B cell (primary cell): ENCODE measurements around the gene MAGEB1. TPM values are rescaled to one million over a fixed set of nuclear protein-coding genes. Genes with fewer than 3 reads are reported as not detected.

Experiments used
- ATAC-seq: fragments of 200-7000 bp; cut with Tn5 transposase; one replicate; pipeline ENCODE4 v1.10.0; 2021; ENCODE audit warnings: low read depth, mild to moderate bottlenecking, moderate number of reproducible peaks, moderate library complexity
- CTCF ChIA-PET: fragments of 350-600 bp; sonication (Branson Sonifier 250); formaldehyde crosslinking; loops from one replicate; lab custom pipeline; 2021; ENCODE audit warnings: antibody characterized with exemption, inconsistent platforms; lab: Charles Lee
- POLR2A ChIA-PET: fragments of 350-600 bp; sonication (Branson Sonifier 250); formaldehyde crosslinking; loops from one replicate; lab custom pipeline; 2021; ENCODE audit warnings: antibody characterized with exemption; lab: Charles Lee
- DNase-seq: peaks from one replicate; pipeline ENCODE4 v3.0.0; 2013
- H2AFZ ChIP-seq: 2 replicates; pipeline ENCODE4 v1.6.1; 2012; ENCODE audit warnings: mild to moderate bottlenecking, low read depth, low read length; ENCODE audit not compliant: insufficient read depth, poor library complexity, severe bottlenecking
- H3K27ac ChIP-seq, 2 donors: 1 replicate in 1 of 2; 2 replicates in 1 of 2; pipeline ENCODE4 v1.5.1; 2012 to 2013; ENCODE audit warnings: low read length in 2 of 2, mild to moderate bottlenecking in 2 of 2, moderate library complexity in 1 of 2
- H3K27me3 ChIP-seq, 4 experiments: fragments of 200-600 bp in 1 of 4; sonication (generic) in 1 of 4; replicated peaks in 1 of 4; 1 replicate in 2 of 4; 2 replicates in 2 of 4; pipeline versions ENCODE4 v1.6.1 to v1.7.0; 2013 to 2016; ENCODE audit warnings: low read length in 3 of 4, mild to moderate bottlenecking in 2 of 4, mixed read lengths in 1 of 4, moderate library complexity in 1 of 4; ENCODE audit not compliant: insufficient read depth in 4 of 4, control insufficient read depth in 3 of 4; ENCODE audit errors: control extremely low read depth in 1 of 4
- H3K36me3 ChIP-seq, 2 experiments: replicated peaks in 1 of 2; 1 replicate in 1 of 2; 2 replicates in 1 of 2; pipeline versions ENCODE4 v1.6.1 to v1.7.1; 2013; ENCODE audit warnings: low read length in 1 of 2; ENCODE audit not compliant: insufficient read depth in 2 of 2, control insufficient read depth in 1 of 2; ENCODE audit errors: control extremely low read depth in 1 of 2, extremely low read depth in 1 of 2
- H3K4me1 ChIP-seq, 2 donors: fragments of 200-600 bp in 1 of 2; sonication (generic) in 1 of 2; 1 replicate in 1 of 2; 2 replicates in 1 of 2; pipeline versions ENCODE4 v1.5.1 to v1.6.1; 2013 to 2017; ENCODE audit warnings: low read length in 2 of 2; ENCODE audit not compliant: control insufficient read depth in 2 of 2, insufficient read depth in 2 of 2
- H3K4me2 ChIP-seq: replicated peaks from 2 replicates; pipeline ENCODE3; 2012; ENCODE audit warnings: mild to moderate bottlenecking, low read depth, low read length; ENCODE audit not compliant: poor library complexity, severe bottlenecking
- H3K4me3 ChIP-seq, 5 experiments: fragments of 200-600 bp in 1 of 5; sonication (generic) in 1 of 5; 1 replicate in 3 of 5; 2 replicates in 2 of 5; pipeline versions ENCODE4 v1.5.1 to v1.7.0; 2011 to 2016; ENCODE audit warnings: low read length in 4 of 5, mild to moderate bottlenecking in 4 of 5, low read depth in 2 of 5, control low read depth in 1 of 5, moderate library complexity in 1 of 5; ENCODE audit not compliant: insufficient read depth in 1 of 5; ENCODE audit errors: control extremely low read depth in 1 of 5, extremely low read depth in 1 of 5
- H3K79me2 ChIP-seq: fragments of 200-600 bp; sonication (generic); one replicate; pipeline ENCODE4 v1.6.0; 2016; ENCODE audit warnings: low read length; ENCODE audit not compliant: control insufficient read depth, insufficient read depth
- H3K9ac ChIP-seq: fragments of 200-600 bp; sonication (generic); 2 replicates; pipeline ENCODE4 v1.6.1; 2017; ENCODE audit warnings: mild to moderate bottlenecking, low read length, moderate library complexity
- H3K9me3 ChIP-seq, 3 donors: one replicate each; pipeline versions ENCODE4 v1.6.1 to v1.7.1; 2013; ENCODE audit warnings: low read length in 2 of 3; ENCODE audit not compliant: control insufficient read depth in 2 of 3, insufficient read depth in 1 of 3; ENCODE audit errors: control extremely low read depth in 1 of 3
- H4K20me1 ChIP-seq: 2 replicates; pipeline ENCODE4 v1.6.0; 2012; ENCODE audit warnings: mild to moderate bottlenecking, low read length; ENCODE audit not compliant: insufficient read depth, control insufficient read depth, poor library complexity, severe bottlenecking
- H3K27ac Mint-ChIP-seq: one replicate; pipeline ENCODE4 v1.8.0; 2021; ENCODE audit warnings: mixed read lengths
- H3K27me3 Mint-ChIP-seq: one replicate; pipeline ENCODE4 v1.8.0; 2021; ENCODE audit warnings: mixed read lengths
- H3K4me1 Mint-ChIP-seq: one replicate; pipeline ENCODE4 v1.8.0; 2021; ENCODE audit warnings: mixed read lengths
- H3K4me3 Mint-ChIP-seq: one replicate; pipeline ENCODE4 v1.8.0; 2021; ENCODE audit warnings: mixed read lengths
- H3K9me3 Mint-ChIP-seq: one replicate; pipeline ENCODE4 v1.8.0; 2022; ENCODE audit warnings: mixed read lengths; ENCODE audit not compliant: insufficient read depth
- CTCF ChIP-seq: fragments of 200-600 bp; IDR thresholded peaks from one replicate; pipeline ENCODE4 v1.8.0; 2022; ENCODE audit warnings: antibody characterized with exemption, mild to moderate bottlenecking
- EZH2 ChIP-seq: IDR thresholded peaks from 2 replicates; pipeline ENCODE4 v1.6.1; 2012; ENCODE audit warnings: borderline replicate concordance, low read depth, mild to moderate bottlenecking, moderate library complexity, low read length; ENCODE audit not compliant: insufficient read depth, poor library complexity, severe bottlenecking
- WGBS: methylation state at CpG from one replicate; pipeline ENCODE4 v1.1.5; 2013; ENCODE audit warnings: missing lambda C conversion rate; ENCODE audit not compliant: insufficient coverage; 5-methylcytosine and 5-hydroxymethylcytosine counted together
- intact Hi-C: fragments of 100-400 bp; cut with micrococcal nuclease; formaldehyde crosslinking; loops from one replicate; pipeline ENCODE4 v1.10.0; 2022
- polyA plus RNA-seq: library from polyadenylated mRNA; depleted of rRNA; stranded (reverse); fragments of >200 nt; gene quantifications from 2 replicates; pipeline ENCODE4 v1.2.3, GENCODE V29; 2012
- total RNA-seq, 2 donors: library from RNA; stranded (reverse); fragments of 120-200 nt in 1 of 2; gene quantifications; 1 replicate in 1 of 2; 2 replicates in 1 of 2; pipeline versions ENCODE4 v1.2.3 to v1.2.4, GENCODE V29; 2013 to 2022

MAGEB1 gene
- total and polyA plus RNA-seq, 2 donors (not counting 1 experiment from before 2014, with no cell fraction given): not detected

GRCh38 chrX:30224536-30224935 lies 22.4 kb upstream of the MAGEB1 start:
- Histone ChIP-seq H3K79me2 (no peaks in the 10 kb centered on the region), H4K20me1 (no peaks in the 10 kb centered on the region), H3K4me1 (no peaks in the 10 kb centered on the region), H3K9ac (no peak overlapping the region), H3K4me3 (no peak overlapping the region), H2AFZ (no peak overlapping the region), H3K4me2 (no peak overlapping the region), H3K36me3 (no peaks in the 10 kb centered on the region), H3K27me3 (no peaks in the 10 kb centered on the region), H3K9me3 (no peaks in the 10 kb centered on the region), H3K27ac (no peak overlapping the region)
- CTCF ChIA-PET: no interaction called here
- intact Hi-C loops: no loop called here
- ATAC-seq (no peak), DNase-seq (no peak)
- Mint-ChIP-seq H3K4me1 (no peaks in the 10 kb centered on the region), H3K9me3 (no peaks in the 10 kb centered on the region), H3K27ac (no peak overlapping the region), H3K27me3 (no peaks in the 10 kb centered on the region), H3K4me3 (no peak overlapping the region)
- POLR2A ChIA-PET: no interaction called here
- TF ChIP-seq CTCF: no peak
- TF ChIP-seq EZH2: no peak
- no CpG with 5 or more reads among the region's 2 CpGs for whole genome bisulfite sequencing

- Histone ChIP-seq H3K27ac (no peak overlapping the region), H4K20me1 (no peaks in the 10 kb centered on the region), H3K27me3 (no peaks in the 10 kb centered on the region), H3K36me3 (no peaks in the 10 kb centered on the region), H3K4me3 (no peak overlapping the region), H2AFZ (no peak overlapping the region), H3K9ac (no peak overlapping the region), H3K79me2 (no peaks in the 10 kb centered on the region), H3K4me1 (no peaks in the 10 kb centered on the region), H3K4me2 (no peak overlapping the region), H3K9me3 (no peaks in the 10 kb centered on the region)
- 88% methylated on average over 1 of the region's 1 CpG for WGBS
- ChIA-PET POLR2A (no interaction called here), CTCF (no interaction called here)
- DNase-seq (no peak), ATAC-seq (no peak)
- Mint-ChIP-seq H3K27me3 (no peaks in the 10 kb centered on the region), H3K4me1 (no peaks in the 10 kb centered on the region), H3K9me3 (no peaks in the 10 kb centered on the region), H3K27ac (no peak overlapping the region), H3K4me3 (no peak overlapping the region)
- TF ChIP-seq CTCF: no peak
- no peak for TF ChIP-seq EZH2
- intact Hi-C loops: no loop called here
Observed at GRCh38 chrX:30228526-30228925, 18.4 kb upstream of the MAGEB1 start.
